SKM-1 treated with dmso at 0.1 percent for 144 hours (cell line): ENCODE measurements around the gene ITPR1.

ENCODE experiments used
- DNase-seq: peaks from one replicate; lab custom pipeline; 2025; ENCODE audit not compliant: unreplicated experiment; lab: John Stamatoyannopoulos, UW

ITPR1 gene

GRCh38 chr3:4865714-4866113 is 372.6 kb downstream of the ITPR1 start:
- DNase-seq = no peak

DNA sequence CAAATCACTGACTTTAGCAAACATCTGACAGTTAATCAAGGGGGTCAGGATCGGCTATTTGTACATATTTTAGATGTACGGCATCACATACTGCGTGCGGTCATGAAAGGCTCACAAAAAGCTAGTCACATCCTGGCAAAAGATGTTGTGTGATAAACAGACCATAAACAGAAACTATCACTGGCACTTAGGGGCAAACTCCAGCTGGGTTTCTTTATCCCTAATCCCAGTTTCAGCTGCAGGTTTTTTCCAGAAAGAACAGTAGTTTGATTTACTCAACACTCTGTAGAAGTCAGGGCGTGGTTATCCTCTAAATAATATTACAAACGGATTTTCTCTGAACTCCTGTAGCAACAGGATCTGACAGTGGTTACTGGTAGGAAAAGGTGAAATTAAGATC is 373.7 kb downstream of the ITPR1 start:
- DNase-seq = no peak

- no peak for DNase-seq
Observed at GRCh38 chr3:4877173-4877787, 384.1 kb downstream of the ITPR1 start.

DNA sequence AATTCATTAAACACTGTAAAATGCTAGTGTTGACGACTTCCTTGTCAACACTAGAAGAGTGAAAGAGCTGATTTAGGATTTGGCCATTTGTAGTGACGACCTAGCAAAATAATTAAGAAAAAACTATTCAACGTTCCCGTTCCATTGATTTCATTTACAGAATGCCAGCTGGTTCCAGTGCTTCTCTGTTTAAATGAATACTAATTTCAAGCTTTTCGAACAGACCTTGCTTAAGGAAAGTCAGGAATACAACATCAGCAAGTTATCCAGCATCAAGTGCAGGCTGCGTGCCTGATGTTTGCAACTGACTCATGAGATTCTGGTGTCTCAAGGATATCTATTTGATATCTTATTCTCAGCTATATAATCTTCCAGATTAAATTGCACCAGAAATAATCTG is 387.7 kb downstream of the ITPR1 start:
- DNase-seq = no peak

DNA sequence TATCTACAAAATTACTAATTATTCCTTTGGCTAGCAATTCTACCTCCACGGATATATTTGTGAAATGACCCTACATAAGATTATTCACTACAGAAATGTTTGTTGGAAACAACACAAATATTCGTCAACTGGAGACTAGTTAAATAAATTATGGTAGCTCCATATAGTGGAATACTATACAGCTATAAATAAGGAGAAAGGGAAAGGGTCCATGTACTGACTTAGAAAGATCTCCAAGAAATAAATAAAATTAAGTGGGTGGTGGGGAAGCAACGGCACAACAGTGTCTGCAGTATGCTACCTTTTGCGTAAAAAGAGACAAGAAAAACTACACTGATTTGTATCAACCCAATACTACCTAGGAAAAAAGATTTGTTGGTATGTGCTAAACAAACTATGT is 389.4 kb downstream of the ITPR1 start:
- no peak for DNase-seq

GRCh38 chr3:4883011-4883410 is 389.9 kb downstream of the ITPR1 start:
- no peak for DNase-seq

GRCh38 chr3:4884888-4885287 is 391.7 kb downstream of the ITPR1 start:
- no peak for DNase-seq

- no peak for DNase-seq
Observed at GRCh38 chr3:4885316-4885715, 392.2 kb downstream of the ITPR1 start.

DNA sequence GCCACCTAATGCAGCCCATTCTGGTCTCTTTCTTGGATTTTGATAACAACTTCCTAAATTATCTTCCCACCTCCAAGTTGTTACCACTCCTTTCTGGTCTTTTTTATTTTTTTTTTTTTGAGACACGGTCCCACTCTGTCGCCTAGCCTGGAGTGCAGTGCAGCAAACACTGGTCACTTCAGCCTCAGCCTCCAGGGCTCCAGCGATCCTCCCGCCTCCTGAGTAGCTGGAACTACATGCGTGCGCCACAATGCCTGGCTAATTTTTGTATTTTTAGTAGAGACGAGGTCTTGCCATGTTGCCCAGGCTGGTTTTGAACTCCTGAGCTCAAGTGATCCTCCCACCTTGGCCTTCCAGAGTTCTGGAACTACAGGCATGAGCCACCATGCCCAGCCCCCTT is 393.3 kb downstream of the ITPR1 start:
- DNase-seq = no peak

DNA sequence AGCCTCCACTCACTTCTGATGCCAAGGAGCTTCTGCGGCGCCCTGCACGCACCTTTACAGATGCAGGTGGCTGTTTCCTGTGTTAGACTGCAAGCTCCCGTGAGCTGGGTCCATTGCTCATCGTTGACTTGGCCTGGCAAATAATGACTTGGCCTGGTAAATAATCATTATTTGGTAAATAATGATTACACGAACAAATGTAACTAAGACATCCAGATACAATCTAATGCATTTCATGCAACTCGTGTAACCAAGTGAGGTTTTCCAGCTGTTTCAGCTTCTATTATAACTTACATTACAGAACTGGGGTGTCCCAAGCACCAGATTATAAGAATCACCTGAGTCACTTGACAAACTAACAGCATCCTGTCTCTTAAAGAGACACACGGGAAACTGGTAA is 394.0 kb downstream of the ITPR1 start:
- no peak for DNase-seq

- DNase-seq = peak; percentile 14
Observed at GRCh38 chr3:4888913-4889846, 396.0 kb downstream of the ITPR1 start.

DNA sequence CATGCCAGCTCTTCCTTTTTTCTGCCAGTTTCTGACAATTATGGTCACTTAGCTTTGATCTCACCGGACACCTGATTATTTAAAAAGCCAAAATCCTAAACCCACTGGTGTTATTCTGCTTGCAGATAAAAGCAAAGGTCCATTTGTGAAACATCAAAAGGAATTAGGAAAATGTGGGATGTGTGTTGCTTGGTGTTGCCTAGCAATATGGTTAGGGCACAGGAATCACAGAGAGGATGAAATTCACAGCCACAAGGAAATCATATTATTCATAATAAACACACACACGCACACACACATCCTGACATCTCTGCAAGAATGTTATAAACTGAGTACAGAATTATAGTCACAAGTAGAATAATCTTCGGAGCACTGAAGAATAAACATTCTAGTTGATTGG is 396.7 kb downstream of the ITPR1 start:
- DNase-seq = no peak

DNA sequence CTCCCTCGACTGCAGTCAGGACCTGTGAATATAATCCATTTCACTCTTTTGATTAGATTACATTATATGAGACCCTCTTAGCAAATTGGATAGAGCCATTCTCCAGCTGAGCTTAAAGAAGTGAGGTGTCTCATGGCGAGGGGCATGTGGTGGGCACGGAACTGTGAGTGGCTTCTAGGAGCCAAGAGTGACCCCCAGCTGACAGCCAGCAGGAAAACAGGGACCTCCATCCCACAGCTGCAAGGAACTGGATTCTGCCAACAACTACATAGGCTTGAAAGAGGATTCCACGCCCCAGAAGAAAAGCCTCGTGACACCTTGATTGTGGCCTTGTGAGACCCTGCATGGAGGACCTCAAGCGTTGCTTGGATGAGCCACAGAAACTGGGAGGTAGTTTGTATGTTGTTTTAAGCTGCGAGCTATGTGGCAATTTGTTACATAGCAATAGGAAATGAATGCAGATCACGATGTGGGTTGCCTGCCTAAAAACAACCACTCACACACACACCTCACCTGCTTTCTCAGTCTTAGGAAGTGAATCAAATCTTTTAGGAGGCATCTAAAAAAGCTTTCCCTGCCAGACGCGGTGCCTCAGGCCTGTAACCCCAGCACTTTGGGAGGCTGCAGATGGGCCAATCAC is 401.9 kb downstream of the ITPR1 start:
- DNase-seq = no peak

DNA sequence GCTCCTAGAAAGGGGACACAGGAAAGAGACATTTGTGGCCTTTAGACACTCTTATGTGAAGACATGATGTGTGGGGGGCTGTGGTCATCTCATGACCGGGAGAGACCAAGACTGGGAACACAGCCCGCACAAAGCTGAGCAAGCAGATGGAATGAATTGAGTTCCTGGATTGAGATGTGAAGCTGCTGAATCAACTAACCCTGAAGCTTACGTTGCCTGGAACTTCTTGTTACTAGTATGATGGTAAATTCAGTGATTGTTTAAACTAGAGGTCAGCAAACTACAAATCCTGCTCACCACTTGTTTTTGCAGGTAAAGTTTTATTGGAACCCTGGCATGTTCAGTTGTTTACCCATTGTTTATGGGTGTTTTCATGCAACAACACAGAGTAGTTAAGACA is 402.7 kb downstream of the ITPR1 start:
- no peak for DNase-seq
